ENCODE measurements around the gene EPHB1.

DNA sequence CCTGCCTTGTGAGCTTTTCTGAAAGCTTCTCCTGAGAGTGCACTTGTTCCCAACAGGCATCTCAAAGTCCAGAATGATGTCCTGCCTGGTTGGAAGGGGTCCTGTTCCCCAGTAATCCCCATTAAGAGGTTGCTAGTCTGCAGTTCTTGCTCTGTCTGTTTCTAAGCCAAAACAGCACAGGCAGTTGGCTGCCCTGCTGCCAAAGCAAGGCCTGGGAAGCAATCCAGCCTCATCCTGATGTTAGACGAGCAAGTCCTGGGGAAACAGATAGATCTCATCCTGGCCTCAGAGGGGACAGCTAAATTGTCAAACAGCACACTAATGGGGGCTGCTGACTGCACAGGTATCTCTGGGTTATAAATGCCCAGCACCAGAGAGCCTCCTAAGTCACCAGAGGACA is 198.0 kb downstream of the EPHB1 start:
- TF ChIP-seq, protein P1, sequence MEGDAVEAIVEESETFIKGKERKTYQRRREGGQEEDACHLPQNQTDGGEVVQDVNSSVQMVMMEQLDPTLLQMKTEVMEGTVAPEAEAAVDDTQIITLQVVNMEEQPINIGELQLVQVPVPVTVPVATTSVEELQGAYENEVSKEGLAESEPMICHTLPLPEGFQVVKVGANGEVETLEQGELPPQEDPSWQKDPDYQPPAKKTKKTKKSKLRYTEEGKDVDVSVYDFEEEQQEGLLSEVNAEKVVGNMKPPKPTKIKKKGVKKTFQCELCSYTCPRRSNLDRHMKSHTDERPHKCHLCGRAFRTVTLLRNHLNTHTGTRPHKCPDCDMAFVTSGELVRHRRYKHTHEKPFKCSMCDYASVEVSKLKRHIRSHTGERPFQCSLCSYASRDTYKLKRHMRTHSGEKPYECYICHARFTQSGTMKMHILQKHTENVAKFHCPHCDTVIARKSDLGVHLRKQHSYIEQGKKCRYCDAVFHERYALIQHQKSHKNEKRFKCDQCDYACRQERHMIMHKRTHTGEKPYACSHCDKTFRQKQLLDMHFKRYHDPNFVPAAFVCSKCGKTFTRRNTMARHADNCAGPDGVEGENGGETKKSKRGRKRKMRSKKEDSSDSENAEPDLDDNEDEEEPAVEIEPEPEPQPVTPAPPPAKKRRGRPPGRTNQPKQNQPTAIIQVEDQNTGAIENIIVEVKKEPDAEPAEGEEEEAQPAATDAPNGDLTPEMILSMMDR (IDR thresholded peaks at IDR 0.05; ENCODE audit: low read length) = no peak
- no peak for TF ChIP-seq EZH2 (IDR thresholded peaks at IDR 0.05; ENCODE audit: borderline replicate concordance, low read length)
